Epithelial cell of esophagus (primary cell): ENCODE data around the gene SPRR2E.

ENCODE experiments used
- DNase-seq: peaks from one replicate; pipeline ENCODE4 v3.0.0; 2010; ENCODE audit warnings: low read depth
- H3K4me3 ChIP-seq: 2 replicates; pipeline ENCODE4 v1.5.1; 2011; ENCODE audit warnings: mild to moderate bottlenecking, low read length, control low read depth
- CTCF ChIP-seq: IDR thresholded peaks from 2 replicates; pipeline ENCODE4 v1.5.1; 2011; ENCODE audit warnings: low read depth, mild to moderate bottlenecking, low read length, control low read depth, inconsistent platforms; ENCODE audit not compliant: insufficient read depth; ENCODE audit errors: missing control alignments

Gene SPRR2E

DNA sequence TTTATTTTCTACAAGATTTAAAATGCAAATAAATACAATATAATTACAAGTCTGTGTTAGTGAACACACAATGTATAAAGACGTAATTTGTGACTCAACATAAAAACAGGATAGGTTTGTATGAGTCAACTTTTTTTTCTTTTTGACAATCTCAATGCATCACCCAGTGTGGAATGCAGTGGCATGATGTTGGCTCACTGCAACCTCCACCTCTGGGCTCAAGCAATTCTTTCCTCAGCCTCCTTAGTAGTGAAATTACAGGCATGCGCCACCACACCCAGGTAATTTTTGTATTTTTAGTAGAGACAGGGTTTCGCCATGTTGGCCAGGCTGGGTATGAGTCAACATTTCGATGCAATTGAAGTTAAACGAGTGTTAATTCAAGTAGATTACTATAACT is 5.9 kb upstream of the SPRR2E start:
- no peak for TF ChIP-seq CTCF
- DNase-seq = peak; percentile 98
- no peak overlapping the region for H3K4me3 ChIP-seq

DNA sequence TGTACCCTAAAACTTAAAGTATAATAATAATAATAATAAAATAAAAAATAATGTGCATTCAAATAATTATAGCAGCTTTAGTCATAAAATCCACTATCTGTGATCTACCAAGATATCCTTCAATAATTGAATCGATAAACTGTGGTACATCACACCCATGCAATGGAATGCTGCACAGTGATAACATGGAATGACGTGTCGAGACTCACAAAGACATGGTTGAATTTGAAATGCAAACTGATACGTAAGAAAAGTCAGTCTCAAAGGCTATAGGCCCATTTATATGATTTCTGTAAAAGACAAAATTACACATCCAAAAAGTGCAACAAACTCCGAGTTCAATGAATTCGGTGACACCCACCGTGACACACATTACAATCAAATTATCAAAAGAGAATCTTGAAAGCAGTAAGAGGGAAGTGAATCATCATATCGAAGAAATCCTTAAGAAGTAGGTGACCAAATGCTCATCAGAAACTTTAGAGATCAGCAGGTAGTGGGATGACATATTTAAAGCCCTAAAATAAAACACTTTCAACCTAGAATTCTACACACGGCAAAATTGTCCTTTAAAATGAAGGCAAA is 5.2 kb upstream of the SPRR2E start:
- TF ChIP-seq CTCF = no peak
- peak; percentile 39 for DNase-seq
- H3K4me3 ChIP-seq = no peak overlapping the region

DNA sequence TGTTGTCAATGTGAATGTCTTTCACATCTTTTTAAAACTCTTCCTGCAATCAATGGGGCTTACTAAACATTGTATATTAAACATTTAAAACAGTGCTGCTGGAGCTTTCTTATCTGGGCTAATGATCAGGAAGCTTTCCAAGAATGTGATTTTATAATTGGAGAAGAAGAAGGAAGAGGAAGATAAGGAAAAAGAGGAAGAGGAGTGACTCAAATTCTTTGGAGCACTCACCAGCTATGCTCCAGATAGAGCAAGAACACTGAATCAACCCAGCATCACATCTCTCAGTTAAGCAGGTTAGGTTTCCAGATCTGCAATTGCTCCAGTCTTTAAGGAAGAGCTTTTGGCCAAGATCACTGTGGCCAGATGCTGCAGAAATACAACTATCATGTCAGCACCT is 1.4 kb upstream of the SPRR2E start:
- H3K4me3 ChIP-seq = no peak overlapping the region

DNA sequence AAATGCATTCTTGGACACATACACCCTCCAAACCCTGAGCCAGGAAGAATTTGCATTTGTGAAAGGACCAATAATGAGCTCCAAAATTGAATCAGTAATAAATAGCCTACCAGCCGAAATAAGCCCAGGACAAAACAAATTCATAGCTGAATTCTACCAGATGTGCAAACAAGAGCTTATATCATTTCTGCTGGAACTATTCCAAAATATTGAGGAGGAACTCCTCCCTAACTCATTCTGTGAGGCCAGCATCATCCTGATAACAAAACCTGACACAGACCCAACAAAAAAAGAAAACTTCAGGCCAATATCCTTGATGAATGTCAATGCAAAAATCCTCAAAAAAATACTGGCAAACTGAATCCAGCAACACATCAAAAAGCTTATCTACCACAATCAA is 6.7 kb downstream of the SPRR2E start:
- no peak overlapping the region for H3K4me3 ChIP-seq
- TF ChIP-seq CTCF = no peak
- no peak for DNase-seq

More for the DNA sequence above, 1.4 kb upstream of the SPRR2E start:
- DNase-seq = no peak
- no peak for TF ChIP-seq CTCF

- no peak overlapping the region for H3K4me3 ChIP-seq
- no peak for DNase-seq
- TF ChIP-seq CTCF = no peak
These were observed 12.6 kb downstream of the SPRR2E start for GRCh38 chr1:153081736-153082135.

DNA sequence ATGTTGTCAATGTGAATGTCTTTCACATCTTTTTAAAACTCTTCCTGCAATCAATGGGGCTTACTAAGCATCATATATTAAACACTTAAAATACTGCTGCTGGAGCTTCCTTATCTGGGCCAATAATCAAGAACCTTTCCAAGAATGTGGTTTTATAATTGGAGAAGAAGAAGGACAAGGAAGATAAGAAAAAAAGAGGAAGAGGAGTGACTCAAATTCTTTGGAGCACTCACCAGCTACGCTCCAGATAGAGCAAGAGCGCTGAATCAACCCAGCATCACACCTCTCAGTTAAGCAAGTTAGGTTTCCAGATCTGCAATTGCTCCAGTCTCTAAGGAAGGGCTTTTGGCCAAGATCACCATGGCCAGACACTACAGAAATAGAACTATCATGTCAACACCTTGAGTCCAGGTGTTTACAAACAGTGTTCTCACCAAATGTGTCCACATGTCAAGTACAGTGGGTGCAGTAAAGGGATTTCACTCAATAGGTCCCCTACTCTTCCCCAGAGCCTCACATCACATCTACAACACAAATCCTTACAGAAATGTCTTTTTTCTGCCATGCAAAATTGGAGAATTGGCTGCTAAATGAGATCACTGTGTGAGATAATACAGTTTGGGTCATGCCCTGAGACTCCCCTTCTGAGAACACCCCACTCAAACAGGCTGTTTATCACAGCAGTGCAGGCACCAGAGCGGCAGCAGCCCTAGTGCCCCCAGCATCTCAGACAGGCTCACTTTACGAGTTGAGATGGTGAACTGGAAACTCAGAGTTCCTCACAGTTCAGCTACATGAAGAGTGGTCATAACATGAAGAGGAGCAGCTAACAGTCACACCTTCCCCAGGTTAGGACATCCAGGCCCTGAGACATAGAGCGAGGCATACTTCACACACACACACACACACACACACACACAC is 21.3 kb downstream of the SPRR2E start:
- no peak overlapping the region for H3K4me3 ChIP-seq
- no peak for DNase-seq
- TF ChIP-seq CTCF = no peak
